KMS-11 (cell line): ENCODE measurements around the gene SCML1.

ENCODE experiments used
- H2AFZ ChIP-seq: fragments of 200-600 bp; sonication (generic); 2 replicates; pipeline ENCODE4 v1.6.1; 2016; ENCODE audit warnings: antibody characterized with exemption, mixed run types, low read depth
- H3K27ac ChIP-seq: fragments of 200-600 bp; sonication (generic); 2 replicates; pipeline ENCODE4 v1.6.1; 2016; ENCODE audit warnings: mild to moderate bottlenecking, mixed run types
- H3K27me3 ChIP-seq: fragments of 200-600 bp; sonication (generic); 2 replicates; pipeline ENCODE4 v1.6.1; 2017; ENCODE audit warnings: mild to moderate bottlenecking, low read depth, mixed run types, moderate library complexity; ENCODE audit not compliant: insufficient read depth
- H3K36me3 ChIP-seq: fragments of 200-600 bp; sonication (generic); 2 replicates; pipeline ENCODE4 v1.6.1; 2017; ENCODE audit warnings: mild to moderate bottlenecking, mixed run types; ENCODE audit not compliant: insufficient read depth
- H3K4me1 ChIP-seq: fragments of 200-600 bp; sonication (generic); 2 replicates; pipeline ENCODE4 v1.6.1; 2016; ENCODE audit warnings: mild to moderate bottlenecking, low read depth, mixed run types; ENCODE audit not compliant: poor library complexity, severe bottlenecking
- H3K4me2 ChIP-seq: fragments of 200-600 bp; sonication (generic); 2 replicates; pipeline ENCODE4 v1.7.0; 2016; ENCODE audit warnings: mild to moderate bottlenecking, mixed run types
- H3K4me3 ChIP-seq: fragments of 200-600 bp; sonication (generic); IDR thresholded peaks from 2 replicates; pipeline ENCODE4 v1.6.1; 2017; ENCODE audit warnings: low read depth, low read length, mixed read lengths; ENCODE audit not compliant: insufficient read depth
- H3K79me2 ChIP-seq: fragments of 200-600 bp; sonication (generic); 2 replicates; pipeline ENCODE4 v1.6.1; 2016; ENCODE audit warnings: low read depth, mixed run types; ENCODE audit not compliant: insufficient read depth
- H3K9ac ChIP-seq: fragments of 200-600 bp; sonication (generic); 2 replicates; pipeline ENCODE4 v1.6.1; 2016; ENCODE audit warnings: mild to moderate bottlenecking, mixed run types
- H4K20me1 ChIP-seq: fragments of 200-600 bp; sonication (generic); 2 replicates; pipeline ENCODE4 v1.6.1; 2016; ENCODE audit warnings: mild to moderate bottlenecking, mixed run types; ENCODE audit not compliant: insufficient read depth
- TF ChIP-seq, protein P1 (sequence below): fragments of 200-600 bp; sonication (generic); conservative IDR thresholded peaks from 2 replicates; pipeline ENCODE4 v1.6.1; 2017; ENCODE audit warnings: low read depth, mild to moderate bottlenecking, antibody characterized with exemption, low read length, moderate library complexity, mixed read lengths

Gene SCML1, protein sequence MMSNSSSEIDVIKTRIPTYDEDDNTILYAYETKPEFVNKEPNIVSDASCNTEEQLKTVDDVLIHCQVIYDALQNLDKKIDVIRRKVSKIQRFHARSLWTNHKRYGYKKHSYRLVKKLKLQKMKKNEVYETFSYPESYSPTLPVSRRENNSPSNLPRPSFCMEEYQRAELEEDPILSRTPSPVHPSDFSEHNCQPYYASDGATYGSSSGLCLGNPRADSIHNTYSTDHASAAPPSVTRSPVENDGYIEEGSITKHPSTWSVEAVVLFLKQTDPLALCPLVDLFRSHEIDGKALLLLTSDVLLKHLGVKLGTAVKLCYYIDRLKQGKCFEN

DNA sequence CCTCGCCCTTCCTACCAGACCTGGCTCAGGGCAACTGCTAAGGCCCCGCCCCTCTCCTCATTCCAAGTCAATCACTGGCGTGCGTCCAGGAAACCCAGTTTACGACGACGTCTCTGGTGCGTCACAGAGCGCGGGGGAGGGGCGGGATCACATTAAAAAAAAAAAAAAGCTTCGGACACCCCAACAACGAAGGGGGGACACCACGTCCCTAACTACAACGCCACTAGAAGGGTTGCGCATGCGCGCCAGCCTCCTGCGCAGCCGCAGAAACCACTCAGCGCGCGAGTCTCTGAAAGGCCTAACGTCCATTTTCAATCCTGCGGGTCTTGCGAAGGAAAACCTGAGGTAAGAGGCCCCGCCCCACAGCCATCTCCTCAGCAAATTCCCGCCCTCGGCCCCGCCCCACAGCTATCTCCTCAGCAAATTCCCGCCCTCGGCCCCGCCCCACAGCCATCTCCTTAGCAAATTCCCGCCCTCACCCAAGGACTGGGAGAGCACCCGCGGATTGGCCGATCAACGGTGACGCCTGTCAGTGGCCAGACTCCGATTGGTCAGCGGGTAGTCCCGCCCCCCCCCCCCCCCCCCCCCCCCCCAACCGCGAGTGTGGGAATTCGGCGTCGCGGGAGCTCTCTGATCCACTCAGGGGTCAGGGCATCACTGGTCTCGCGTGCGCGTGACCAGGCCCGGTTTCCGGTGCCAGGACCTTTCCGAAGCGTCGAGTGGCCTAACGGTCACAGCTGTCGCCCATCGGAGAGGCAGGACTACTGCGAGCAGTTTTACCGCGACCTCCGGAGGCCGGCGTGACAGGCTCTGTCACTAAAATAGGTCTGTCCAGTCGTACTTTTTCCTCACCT lies at the start of gene SCML1:
SCML1 (plus strand) TSS at position 638 of the 854 bp plus-strand sequence. CDS start 6,694 bp downstream, outside the sequence.
- H3K27me3 ChIP-seq: no peaks in the 10 kb centered on the region
- H4K20me1 ChIP-seq: no peaks in the 10 kb centered on the region; the same call in 1 of the 2 replicates
- peaks cover 19% of the 10 kb centered on the region for H3K79me2 ChIP-seq
- TF ChIP-seq, protein P1, sequence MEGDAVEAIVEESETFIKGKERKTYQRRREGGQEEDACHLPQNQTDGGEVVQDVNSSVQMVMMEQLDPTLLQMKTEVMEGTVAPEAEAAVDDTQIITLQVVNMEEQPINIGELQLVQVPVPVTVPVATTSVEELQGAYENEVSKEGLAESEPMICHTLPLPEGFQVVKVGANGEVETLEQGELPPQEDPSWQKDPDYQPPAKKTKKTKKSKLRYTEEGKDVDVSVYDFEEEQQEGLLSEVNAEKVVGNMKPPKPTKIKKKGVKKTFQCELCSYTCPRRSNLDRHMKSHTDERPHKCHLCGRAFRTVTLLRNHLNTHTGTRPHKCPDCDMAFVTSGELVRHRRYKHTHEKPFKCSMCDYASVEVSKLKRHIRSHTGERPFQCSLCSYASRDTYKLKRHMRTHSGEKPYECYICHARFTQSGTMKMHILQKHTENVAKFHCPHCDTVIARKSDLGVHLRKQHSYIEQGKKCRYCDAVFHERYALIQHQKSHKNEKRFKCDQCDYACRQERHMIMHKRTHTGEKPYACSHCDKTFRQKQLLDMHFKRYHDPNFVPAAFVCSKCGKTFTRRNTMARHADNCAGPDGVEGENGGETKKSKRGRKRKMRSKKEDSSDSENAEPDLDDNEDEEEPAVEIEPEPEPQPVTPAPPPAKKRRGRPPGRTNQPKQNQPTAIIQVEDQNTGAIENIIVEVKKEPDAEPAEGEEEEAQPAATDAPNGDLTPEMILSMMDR: no peak
- H3K4me1 ChIP-seq: peaks cover 7% of the 10 kb centered on the region
- H3K27ac ChIP-seq: peak within 1 kb of the TSS; percentile 62
- H3K4me3 ChIP-seq: no peak within 1 kb of the TSS
- peak within 1 kb of the TSS; percentile 74 for H3K9ac ChIP-seq
- H3K4me2 ChIP-seq: peak within 1 kb of the TSS; percentile 96
- H2AFZ ChIP-seq: peak within 1 kb of the TSS; percentile 69; the same call in 1 of the 2 replicates
- H3K36me3 ChIP-seq: no peaks in the 10 kb centered on the region

DNA sequence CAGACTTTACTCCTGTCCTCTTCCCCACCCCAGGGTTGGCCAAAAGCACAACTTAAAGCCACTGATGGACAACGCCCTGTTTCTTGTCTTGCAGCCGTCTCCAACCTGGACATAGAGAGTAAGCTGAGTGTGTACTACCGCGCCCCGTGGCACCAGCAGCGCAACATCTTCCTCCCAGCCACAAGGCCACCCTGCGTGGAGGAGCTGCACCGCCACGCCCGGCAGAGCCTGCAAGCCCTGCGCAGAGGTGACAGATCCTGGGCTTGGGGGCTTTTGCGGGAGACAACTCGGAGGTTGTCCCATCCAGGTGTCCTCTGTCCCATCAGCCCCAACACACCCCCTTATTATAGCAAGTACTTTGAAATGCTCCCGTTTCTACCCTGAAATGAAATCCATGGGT lies 49.6 kb upstream of the SCML1 start:
- Histone ChIP-seq H3K4me2 (no peak overlapping the region), H3K4me1 (peaks cover 30% of the 10 kb centered on the region), H3K9ac (no peak overlapping the region), H3K27ac (no peak overlapping the region), H3K36me3 (no peaks in the 10 kb centered on the region), H3K79me2 (no peaks in the 10 kb centered on the region), H4K20me1 (no peaks in the 10 kb centered on the region), H2AFZ (no peak overlapping the region), H3K27me3 (no peaks in the 10 kb centered on the region), H3K4me3 (no peak overlapping the region)
- TF ChIP-seq, protein P1: no peak

DNA sequence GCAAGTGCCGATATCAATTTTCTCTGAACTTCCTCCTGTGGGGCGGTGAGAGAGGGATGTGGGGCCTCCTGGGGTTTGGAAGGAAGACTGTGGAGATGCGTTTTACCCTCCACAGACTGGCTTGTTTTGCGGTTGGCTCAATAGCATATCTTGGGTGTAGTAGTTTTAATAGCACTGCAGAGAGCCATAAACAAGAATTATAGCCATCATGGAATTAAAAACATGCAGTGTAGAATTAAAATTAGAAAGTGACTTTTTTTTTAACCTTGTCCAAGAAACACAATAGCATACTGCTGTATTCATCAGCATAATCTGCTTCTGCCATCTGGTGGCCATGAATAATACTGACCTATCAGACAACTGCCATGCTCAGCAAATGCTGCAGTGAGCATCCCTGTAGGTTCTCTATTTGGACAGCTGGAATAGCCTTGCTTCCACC lies 47.3 kb upstream of the SCML1 start:
- H3K27ac ChIP-seq: no peak overlapping the region
- H3K4me2 ChIP-seq: no peak overlapping the region

DNA sequence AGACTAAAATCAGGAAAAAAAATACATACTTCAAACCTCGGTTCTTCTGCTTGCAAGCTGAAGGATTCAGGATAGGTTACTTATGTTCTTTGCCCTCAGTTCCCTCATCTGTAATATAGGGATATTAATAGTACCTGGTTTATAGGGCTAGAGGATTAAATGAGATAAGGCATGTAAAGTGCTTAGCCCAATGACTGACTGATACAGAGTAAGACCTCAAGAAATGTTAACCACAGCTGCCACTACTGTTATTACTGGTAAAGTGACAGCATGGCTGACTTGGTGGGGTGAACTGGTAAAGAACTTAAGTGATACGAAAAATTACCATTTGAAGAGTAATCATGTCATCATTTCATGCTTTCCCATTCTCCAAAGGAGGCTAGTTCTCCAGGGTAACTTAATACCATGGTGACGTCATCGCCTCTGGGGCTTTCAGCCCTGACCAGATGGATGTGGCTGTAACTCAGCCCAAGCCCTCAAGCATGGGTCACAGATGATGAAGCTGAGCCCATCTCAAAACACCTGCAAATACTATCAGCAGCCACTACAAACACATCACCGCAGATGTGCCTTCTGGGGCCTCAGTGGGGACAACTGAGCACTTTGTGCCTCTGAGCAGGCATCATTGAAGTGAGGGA lies 44.5 kb upstream of the SCML1 start:
- Histone ChIP-seq H3K9ac (peak overlapping the region; percentile 43; the same call in 1 of the 2 replicates), H3K4me1 (peaks cover 77% of the 10 kb centered on the region), H3K36me3 (no peaks in the 10 kb centered on the region), H3K4me2 (peak overlapping the region; percentile 65), H3K79me2 (no peaks in the 10 kb centered on the region), H3K27ac (peak overlapping the region; percentile 84), H3K4me3 (no peak overlapping the region), H2AFZ (peak overlapping the region; percentile 10; the same call in 1 of the 2 replicates), H3K27me3 (no peaks in the 10 kb centered on the region), H4K20me1 (no peaks in the 10 kb centered on the region)
- TF ChIP-seq, protein P1: no peak

More for the DNA sequence above, 47.3 kb upstream of the SCML1 start:
- Histone ChIP-seq H3K4me3 (no peak overlapping the region), H3K4me1 (peaks cover 52% of the 10 kb centered on the region), H3K36me3 (no peaks in the 10 kb centered on the region), H2AFZ (no peak overlapping the region), H3K27me3 (no peaks in the 10 kb centered on the region), H4K20me1 (no peaks in the 10 kb centered on the region), H3K9ac (no peak overlapping the region), H3K79me2 (no peaks in the 10 kb centered on the region)
- TF ChIP-seq, protein P1: peak; percentile 79
